Thyroid gland (tissue), 4 donors: ENCODE results near the gene NIBAN1. TPM values are rescaled to one million over a fixed set of nuclear protein-coding genes. Genes with fewer than 3 reads are reported as not detected.

Experiments used
- DNase-seq, 2 donors: peaks; one replicate each; pipeline ENCODE4 v3.0.0-alpha.2; 2019
- H3K27ac ChIP-seq, 3 donors: fragments of 200-600 bp; sonication (generic); 1 replicate in 2 of 3; 2 replicates in 1 of 3; pipeline ENCODE4 v1.5.1; 2016 to 2019; ENCODE audit warnings: mild to moderate bottlenecking in 1 of 3, moderate library complexity in 1 of 3
- H3K27me3 ChIP-seq: fragments of 200-600 bp; sonication (generic); one replicate; pipeline ENCODE4 v1.5.1; 2019
- H3K36me3 ChIP-seq, 2 donors: fragments of 200-600 bp; sonication (generic); one replicate each; pipeline ENCODE4 v1.5.1; 2016 to 2019
- H3K4me1 ChIP-seq, 2 donors: fragments of 200-600 bp; sonication (generic); one replicate each; pipeline ENCODE4 v1.5.1; 2017 to 2019
- H3K4me3 ChIP-seq, 3 donors: fragments of 200-600 bp; sonication (generic); replicated peaks in 1 of 3; 1 replicate in 2 of 3; 2 replicates in 1 of 3; pipeline ENCODE4 v1.5.1; 2016; ENCODE audit warnings: mild to moderate bottlenecking in 1 of 3
- H3K9me3 ChIP-seq: fragments of 200-600 bp; sonication (generic); one replicate; pipeline ENCODE4 v1.5.1; 2017
- CTCF ChIP-seq, 6 experiments: fragments of 200-600 bp in 3 of 6; fragments of 450-650 bp in 3 of 6; sonication (generic) in 3 of 6; IDR thresholded peaks; one replicate each; pipeline ENCODE4 v1.5.1; 2016 to 2019; ENCODE audit warnings: antibody characterized with exemption in 6 of 6, mild to moderate bottlenecking in 2 of 6, inconsistent platforms in 1 of 6, moderate library complexity in 1 of 6
- POLR2A ChIP-seq, 2 donors: fragments of 450-650 bp; IDR thresholded peaks; one replicate each; pipeline ENCODE4 v1.6.1; 2017; ENCODE audit warnings: antibody characterized with exemption in 2 of 2, mild to moderate bottlenecking in 2 of 2, moderate library complexity in 1 of 2
- WGBS, 2 donors: methylation state at CpG; one replicate each; pipeline ENCODE4 v1.1.5; 2017; 5-methylcytosine and 5-hydroxymethylcytosine counted together
- intact Hi-C: fragments of 100-400 bp; cut with DNase I; formaldehyde crosslinking; loops from one replicate; pipeline ENCODE4 v1.15.1; 2023
- small RNA-seq: library from RNA; depleted of rRNA; stranded (forward); fragments of <200 nt; gene quantifications from one replicate; pipeline ENCODE3, GENCODE V24; 2016
- total RNA-seq, 4 donors: library from RNA; depleted of rRNA; stranded (reverse); fragments of >200 nt; gene quantifications; one replicate each; pipeline ENCODE4 v1.2.3, GENCODE V29; 2016

NIBAN1 gene
- total RNA-seq, 4 donors from 2014 or later, result 6.9 to 13.2 (median 10.2) TPM

GRCh38 chr1:184930645-184931044, 43.7 kb downstream of the NIBAN1 start:
- H3K27ac ChIP-seq, result no peak overlapping the region
- no peaks in the 10 kb centered on the region for H3K9me3 ChIP-seq
- TF ChIP-seq CTCF (IDR thresholded peaks at IDR 0.05) (no peak), POLR2A (IDR thresholded peaks at IDR 0.05) (no peak)
- no peaks in the 10 kb centered on the region for H3K4me1 ChIP-seq
- no peak overlapping the region for H3K4me3 ChIP-seq
- H3K36me3 ChIP-seq, result no peaks in the 10 kb centered on the region
- intact Hi-C loops, result no loop called here
- WGBS, 2 donors, result 92 to 93% methylated on average over 3 of the region's 3 CpGs
- DNase-seq, result no peak
- H3K27me3 ChIP-seq, result no peaks in the 10 kb centered on the region

GRCh38 chr1:184930232-184930631, 44.1 kb downstream of the NIBAN1 start:
- no peak overlapping the region for H3K27ac ChIP-seq
- DNase-seq, result no peak
- H3K4me1 ChIP-seq, result no peaks in the 10 kb centered on the region
- WGBS, 2 donors, result 30 to 74% methylated on average over 4 of the region's 4 CpGs
- H3K27me3 ChIP-seq, result no peaks in the 10 kb centered on the region
- TF ChIP-seq CTCF (IDR thresholded peaks at IDR 0.05), result no peak
- TF ChIP-seq POLR2A (IDR thresholded peaks at IDR 0.05), result no peak
- no peak overlapping the region for H3K4me3 ChIP-seq
- no peaks in the 10 kb centered on the region for H3K36me3 ChIP-seq
- intact Hi-C loops, result no loop called here
- no peaks in the 10 kb centered on the region for H3K9me3 ChIP-seq

GRCh38 chr1:184929711-184930202, 44.6 kb downstream of the NIBAN1 start:
- no peak overlapping the region for H3K4me3 ChIP-seq
- H3K27ac ChIP-seq, result no peak overlapping the region
- no peak for TF ChIP-seq CTCF (IDR thresholded peaks at IDR 0.05)
- intact Hi-C loops, result no loop called here
- no peaks in the 10 kb centered on the region for H3K27me3 ChIP-seq
- H3K9me3 ChIP-seq, result no peaks in the 10 kb centered on the region
- DNase-seq, result peak in 1 of 2 donors; percentile 13
- no peaks in the 10 kb centered on the region for H3K4me1 ChIP-seq
- WGBS, 2 donors, result 40 to 56% methylated on average over 3 of the region's 3 CpGs
- no peaks in the 10 kb centered on the region for H3K36me3 ChIP-seq

GRCh38 chr1:184928394-184928793, 45.9 kb downstream of the NIBAN1 start:
- Histone ChIP-seq H3K9me3 (no peaks in the 10 kb centered on the region), H3K27me3 (no peaks in the 10 kb centered on the region), H3K36me3 (no peaks in the 10 kb centered on the region), H3K4me1 (no peaks in the 10 kb centered on the region), H3K27ac (no peak overlapping the region), H3K4me3 (no peak overlapping the region)
- intact Hi-C loops, result no loop called here
- DNase-seq, result no peak
- TF ChIP-seq CTCF (IDR thresholded peaks at IDR 0.05) (no peak), POLR2A (IDR thresholded peaks at IDR 0.05) (no peak)
- WGBS, 2 donors, result 100% methylated on average over 2 of the region's 2 CpGs

Small RNA genes lying within 50 kb of the gene (small RNA-seq; reads per million reads assigned to genes)
- not detected for gene RNA5SP72

Other genes starting within 250 kb of the NIBAN1 start
- 10 to 100 TPM; 29.3 to 43.0 (median 35.9) TPM for gene EDEM3, start 219.7 kb downstream of the NIBAN1 start, total RNA-seq
- gene RNF2, start 71.0 kb upstream of the NIBAN1 start, total RNA-seq, result 10 to 100 TPM; 18.0 to 23.2 (median 20.8) TPM
- 10 to 100 TPM; 25.2 to 31.7 (median 27.1) TPM for gene TRMT1L, start 182.4 kb upstream of the NIBAN1 start, total RNA-seq
- 10 to 100 TPM in 2 of 4 donors, 1 to 10 TPM in 2; 9.4 to 13.4 (median 11.4) TPM for gene SWT1, start 182.7 kb upstream of the NIBAN1 start, total RNA-seq